ENCODE data around the gene CMC2.

- TF ChIP-seq ELF4 (IDR thresholded peaks at IDR 0.05) (no peak), L3MBTL2 (conservative IDR thresholded peaks at IDR 0.05) (no peak), CTBP1 (IDR thresholded peaks at IDR 0.05; ENCODE audit: borderline replicate concordance) (no peak)
Observed at GRCh38 chr16:80969114-80969484, 37.6 kb downstream of the CMC2 start.
